Measurements from ENCODE around the gene NTSR1.

Gene NTSR1

DNA sequence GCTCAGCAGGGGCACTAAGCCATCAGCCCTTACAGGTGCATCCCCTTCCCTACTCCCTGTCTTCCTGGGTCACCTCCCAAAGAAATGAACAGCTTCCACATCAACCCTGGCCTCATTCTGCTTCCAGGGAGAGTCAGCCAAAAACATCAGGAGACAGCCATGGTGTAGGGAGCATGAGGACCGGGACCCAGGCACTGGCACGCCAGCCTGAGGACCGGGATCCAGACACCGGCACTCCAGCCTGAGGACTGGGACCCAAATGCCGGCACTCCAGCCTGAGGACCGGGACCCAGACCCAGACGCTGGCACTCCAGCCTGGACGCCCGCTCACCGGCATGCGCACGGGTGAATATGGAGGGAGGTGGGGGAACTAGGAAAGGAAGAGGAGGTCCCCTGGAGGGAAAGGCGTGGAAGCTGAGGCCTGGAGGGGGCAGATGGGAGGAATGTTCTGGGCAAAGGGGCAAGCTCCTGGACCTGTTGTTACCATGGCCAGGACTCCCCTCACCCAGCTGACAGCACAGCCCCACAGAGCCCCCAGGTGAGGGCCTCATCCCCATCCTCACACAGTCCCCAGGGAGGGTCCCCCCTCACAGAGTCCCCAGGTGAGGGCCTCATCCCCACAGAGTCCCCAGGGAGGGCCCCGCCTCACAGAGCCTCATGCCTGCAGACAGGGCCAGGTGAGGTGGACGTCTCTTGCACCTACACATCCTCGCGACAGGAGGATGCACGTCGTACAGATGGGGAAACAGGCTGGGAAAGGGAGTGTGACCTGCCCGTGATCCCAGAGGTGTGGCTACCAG is 61.7 kb downstream of the NTSR1 start:
- no peak overlapping the region for H3K4me3 ChIP-seq (ENCODE audit: low read depth, low read length)
- no peak for TF ChIP-seq CTCF (IDR thresholded peaks at IDR 0.05; ENCODE audit: borderline replicate concordance, insufficient read depth, low read depth, low read length)

- no peak overlapping the region for H3K4me3 ChIP-seq (ENCODE audit: low read depth, low read length)
- no peak for TF ChIP-seq CTCF (IDR thresholded peaks at IDR 0.05; ENCODE audit: borderline replicate concordance, insufficient read depth, low read depth, low read length)
These were observed 62.3 kb downstream of the NTSR1 start for GRCh38 chr20:62770916-62771315.

GRCh38 chr20:62771396-62772102 is 62.9 kb downstream of the NTSR1 start:
- no peak overlapping the region for H3K4me3 ChIP-seq (ENCODE audit: low read depth, low read length)
- TF ChIP-seq CTCF (IDR thresholded peaks at IDR 0.05; ENCODE audit: borderline replicate concordance, insufficient read depth, low read depth, low read length) = no peak

DNA sequence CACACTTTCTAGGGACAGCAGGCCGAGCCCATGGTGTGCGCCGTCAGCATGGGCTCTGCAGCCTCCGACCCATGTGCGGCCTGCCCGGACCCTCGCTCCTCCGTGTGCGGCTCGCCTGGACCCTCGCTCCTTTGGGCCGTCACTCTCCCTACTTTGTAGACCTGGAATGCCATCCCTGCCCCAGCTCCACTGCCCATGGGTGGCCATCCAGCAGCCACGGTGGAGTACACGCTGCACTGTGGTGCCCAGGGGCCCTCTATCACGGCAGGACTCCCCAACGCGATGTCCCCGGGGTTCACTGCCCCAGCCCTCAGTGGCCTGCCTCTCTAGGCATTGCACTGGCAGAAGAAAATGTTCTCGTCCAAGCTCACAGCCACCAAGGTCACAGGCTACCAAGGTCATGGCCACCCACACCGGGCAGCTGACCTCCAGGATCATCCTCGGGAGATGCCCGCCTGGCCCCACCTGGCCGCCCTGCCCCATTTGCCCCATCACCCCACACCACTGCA is 63.5 kb downstream of the NTSR1 start:
- no peak for TF ChIP-seq CTCF (IDR thresholded peaks at IDR 0.05; ENCODE audit: borderline replicate concordance, insufficient read depth, low read depth, low read length)
- H3K4me3 ChIP-seq (ENCODE audit: low read depth, low read length) = no peak overlapping the region

DNA sequence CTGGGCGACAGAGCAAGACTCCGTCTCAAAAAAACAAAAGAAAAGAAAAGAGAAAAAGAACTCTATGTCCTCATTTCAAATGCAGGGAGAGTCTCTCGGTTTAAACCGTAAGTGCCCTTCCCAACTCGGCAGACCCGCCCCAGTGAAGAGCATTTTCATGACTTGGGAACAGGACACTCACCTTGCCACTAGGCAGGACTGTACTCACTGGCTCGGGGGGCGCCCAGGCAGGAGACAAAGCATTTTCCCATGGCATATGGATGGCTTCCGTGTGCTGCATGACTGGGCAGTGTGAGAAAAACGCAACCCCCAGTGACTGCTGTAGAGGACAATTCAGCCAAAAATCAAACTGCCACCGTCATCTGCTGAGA is 64.0 kb downstream of the NTSR1 start:
- TF ChIP-seq CTCF (IDR thresholded peaks at IDR 0.05; ENCODE audit: borderline replicate concordance, insufficient read depth, low read depth, low read length) = no peak
- H3K4me3 ChIP-seq (ENCODE audit: low read depth, low read length) = no peak overlapping the region

DNA sequence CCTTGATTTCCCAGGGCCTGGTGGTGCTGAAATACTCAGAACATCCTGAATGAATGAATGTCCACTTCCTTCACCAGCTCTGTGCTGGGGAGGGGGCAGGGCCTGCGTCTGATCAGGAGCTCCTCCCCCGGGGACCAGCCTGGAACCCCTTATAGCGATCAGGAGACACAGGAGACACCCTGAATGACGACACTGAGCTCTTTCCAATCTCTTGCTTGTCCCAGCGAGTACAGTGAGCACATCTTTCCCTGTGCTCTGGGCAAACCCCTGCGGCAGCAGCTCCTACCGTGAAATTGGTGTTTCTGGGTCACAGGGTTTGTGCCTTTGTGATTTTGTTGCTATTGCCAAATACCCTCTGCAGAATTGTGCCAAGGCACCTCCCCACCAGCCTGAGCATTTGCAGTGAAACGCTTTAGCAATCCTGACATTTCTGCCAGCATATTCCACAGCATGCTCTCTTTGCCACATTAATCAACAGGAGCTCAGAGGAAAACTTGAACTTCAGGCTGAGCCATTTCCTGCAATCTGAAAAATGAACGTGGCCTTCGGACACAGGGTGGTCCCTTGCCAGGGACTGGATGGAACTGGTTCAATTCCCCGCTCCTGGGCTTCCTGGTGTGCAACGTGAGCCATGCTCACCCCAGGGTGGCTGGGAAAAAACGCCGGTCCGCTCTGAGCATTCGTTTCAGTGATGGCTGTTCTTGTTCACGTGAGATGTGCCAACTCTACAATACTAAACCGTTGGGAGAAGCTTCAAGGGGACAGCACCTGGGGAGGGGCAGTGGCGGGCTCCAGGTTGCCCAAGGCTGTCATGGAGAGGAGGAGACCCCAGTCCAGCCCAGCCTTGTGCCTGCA is 64.6 kb downstream of the NTSR1 start:
- H3K4me3 ChIP-seq (ENCODE audit: low read depth, low read length) = no peak overlapping the region
- no peak for TF ChIP-seq CTCF (IDR thresholded peaks at IDR 0.05; ENCODE audit: borderline replicate concordance, insufficient read depth, low read depth, low read length)
